VCaP (cell line): ENCODE measurements around the gene DIAPH2.
"Not testable (repeated sequence)": the region's sequence is repeated elsewhere in the genome, so short reads cannot be mapped to it uniquely, and the experiment has no call there.

ENCODE experiments used
- H3K27ac ChIP-seq: fragments of 450-650 bp; 2 replicates; pipeline ENCODE4 v1.5.1; 2017
- CTCF ChIP-seq: fragments of 450-650 bp; conservative IDR thresholded peaks from 2 replicates; pipeline ENCODE4 v1.5.1; 2017; ENCODE audit warnings: mild to moderate bottlenecking, moderate library complexity

Gene DIAPH2

GRCh38 chrX:96719161-96719875, 34.7 kb downstream of the DIAPH2 start:
- no peak overlapping the region for H3K27ac ChIP-seq
- TF ChIP-seq CTCF, result no peak

GRCh38 chrX:96721354-96721753, 36.7 kb downstream of the DIAPH2 start:
- no peak for TF ChIP-seq CTCF
- no peak overlapping the region for H3K27ac ChIP-seq

- H3K27ac ChIP-seq, result no peak overlapping the region
- TF ChIP-seq CTCF, result no peak
Measured at GRCh38 chrX:96722781-96723180, 38.1 kb downstream of the DIAPH2 start.

GRCh38 chrX:96729053-96729452, 44.4 kb downstream of the DIAPH2 start:
- TF ChIP-seq CTCF, result no peak
- no peak overlapping the region for H3K27ac ChIP-seq

GRCh38 chrX:96729868-96730643, 45.4 kb downstream of the DIAPH2 start:
- no peak for TF ChIP-seq CTCF
- no peak overlapping the region for H3K27ac ChIP-seq

GRCh38 chrX:96731000-96731399, 46.4 kb downstream of the DIAPH2 start:
- H3K27ac ChIP-seq, result not testable (repeated sequence)

- TF ChIP-seq CTCF, result no peak
- H3K27ac ChIP-seq, result no peak overlapping the region
Measured at GRCh38 chrX:96743367-96744073, 58.9 kb downstream of the DIAPH2 start.
